Esophagus squamous epithelium (tissue), 4 donors: ENCODE results near the gene CNBP.

ENCODE experiments used
- POLR2A ChIP-seq, 4 donors: fragments of 450-650 bp; IDR thresholded peaks; one replicate each; pipeline ENCODE4 v1.6.1; 2017; ENCODE audit warnings: antibody characterized with exemption in 4 of 4, mild to moderate bottlenecking in 4 of 4, moderate library complexity in 3 of 4
- TF ChIP-seq, protein P1 (sequence below), 6 experiments: fragments of 450-650 bp in 4 of 6; fragments of 200-600 bp in 2 of 6; sonication (generic) in 2 of 6; IDR thresholded peaks; one replicate each; pipeline ENCODE4 v1.5.1; 2016 to 2019; ENCODE audit warnings: antibody characterized with exemption in 6 of 6, mild to moderate bottlenecking in 4 of 6, moderate library complexity in 4 of 6

DNA sequence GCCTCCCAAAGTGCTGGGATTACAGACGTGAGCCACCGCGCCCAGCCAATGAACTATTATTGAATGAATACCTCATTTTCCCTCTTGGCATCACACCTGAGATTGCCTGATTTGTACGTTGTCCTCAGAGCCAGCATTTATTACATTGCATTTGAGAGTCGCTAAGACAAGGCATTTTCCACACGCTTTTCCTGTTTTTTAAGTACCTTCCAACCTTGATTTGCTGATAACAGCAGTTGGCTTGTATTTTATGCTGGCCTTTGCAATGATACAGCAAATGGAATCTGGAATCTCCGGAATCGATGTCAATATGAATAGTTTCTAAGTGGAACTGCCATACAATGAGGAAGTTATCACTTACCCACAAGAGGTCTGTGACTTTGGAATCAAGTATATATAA lies 15.7 kb upstream of the CNBP start:
- TF ChIP-seq POLR2A (IDR thresholded peaks at IDR 0.05) = no peak
- TF ChIP-seq, protein P1, sequence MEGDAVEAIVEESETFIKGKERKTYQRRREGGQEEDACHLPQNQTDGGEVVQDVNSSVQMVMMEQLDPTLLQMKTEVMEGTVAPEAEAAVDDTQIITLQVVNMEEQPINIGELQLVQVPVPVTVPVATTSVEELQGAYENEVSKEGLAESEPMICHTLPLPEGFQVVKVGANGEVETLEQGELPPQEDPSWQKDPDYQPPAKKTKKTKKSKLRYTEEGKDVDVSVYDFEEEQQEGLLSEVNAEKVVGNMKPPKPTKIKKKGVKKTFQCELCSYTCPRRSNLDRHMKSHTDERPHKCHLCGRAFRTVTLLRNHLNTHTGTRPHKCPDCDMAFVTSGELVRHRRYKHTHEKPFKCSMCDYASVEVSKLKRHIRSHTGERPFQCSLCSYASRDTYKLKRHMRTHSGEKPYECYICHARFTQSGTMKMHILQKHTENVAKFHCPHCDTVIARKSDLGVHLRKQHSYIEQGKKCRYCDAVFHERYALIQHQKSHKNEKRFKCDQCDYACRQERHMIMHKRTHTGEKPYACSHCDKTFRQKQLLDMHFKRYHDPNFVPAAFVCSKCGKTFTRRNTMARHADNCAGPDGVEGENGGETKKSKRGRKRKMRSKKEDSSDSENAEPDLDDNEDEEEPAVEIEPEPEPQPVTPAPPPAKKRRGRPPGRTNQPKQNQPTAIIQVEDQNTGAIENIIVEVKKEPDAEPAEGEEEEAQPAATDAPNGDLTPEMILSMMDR (IDR thresholded peaks at IDR 0.05) = no peak
